Stimulated activated CD4-positive, alpha-beta T cell treated with anti-CD3 and anti-CD28 coated beads, Interleukin-4, amount 100 ng/mL, for 1 hour (primary cell): ENCODE measurements around the gene NCAM1.

Experiments used
- DNase-seq: peaks from one replicate; pipeline ENCODE4 v3.0.0-alpha.2; 2020

NCAM1 gene

DNA sequence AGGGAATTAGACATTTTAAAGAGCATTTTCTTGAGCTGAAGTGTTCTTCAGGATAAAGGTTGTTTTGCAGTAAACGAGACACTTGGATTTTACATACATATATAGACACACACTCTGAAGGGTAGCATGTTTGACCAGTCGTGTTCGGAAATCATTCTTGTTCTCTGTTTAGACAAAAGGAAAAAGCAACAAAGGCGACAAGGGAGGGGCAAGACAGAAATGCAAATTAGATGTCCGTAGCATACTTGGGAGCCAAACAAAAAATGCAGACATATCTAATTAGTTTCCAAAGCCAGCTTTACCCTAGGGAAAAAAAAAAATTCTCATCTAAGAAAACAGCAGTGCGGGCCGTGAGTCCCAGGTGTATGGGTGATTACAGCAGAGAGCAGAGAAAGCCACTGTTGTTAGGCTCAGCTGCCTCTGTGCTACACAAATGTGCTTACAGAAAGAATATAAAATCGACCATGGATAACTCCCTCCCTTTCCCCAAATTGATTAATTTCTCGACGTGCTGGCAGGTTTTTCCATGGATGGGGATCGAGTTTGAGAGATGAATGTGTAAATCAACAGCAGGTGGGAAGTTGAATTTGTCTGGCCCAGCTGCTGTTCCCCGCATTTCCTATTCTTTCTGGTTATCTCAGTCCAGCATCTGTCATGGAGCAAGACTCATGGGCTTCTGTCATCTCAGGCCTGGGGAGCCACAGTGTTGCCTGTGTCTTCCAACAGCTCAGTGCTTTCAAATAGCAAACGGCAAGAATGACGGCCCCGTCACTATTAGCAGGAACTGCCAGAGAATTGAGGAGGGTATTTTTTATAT, 176.7 kb downstream of the NCAM1 start:
- DNase-seq: no peak

GRCh38 chr11:113138731-113139130, 177.5 kb downstream of the NCAM1 start:
- DNase-seq: no peak

DNA sequence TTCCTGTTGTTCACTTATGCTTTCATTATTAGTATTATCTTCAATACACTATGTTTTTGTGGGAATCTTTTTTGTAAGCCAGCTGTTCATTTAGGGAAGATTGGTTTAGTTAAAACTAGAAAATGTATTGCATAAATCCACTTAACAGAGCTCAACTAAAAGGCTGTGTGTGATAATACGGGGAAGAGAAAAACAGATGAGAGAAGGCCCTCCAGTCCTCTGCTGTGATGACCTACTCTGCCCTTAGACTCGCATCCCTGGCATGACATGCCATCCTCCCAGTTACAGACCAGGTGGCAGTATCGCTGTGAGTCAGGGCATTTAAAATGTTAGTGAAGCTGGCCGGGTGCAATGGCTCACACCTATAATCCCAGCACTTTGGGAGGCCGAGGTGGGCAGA, 179.8 kb downstream of the NCAM1 start:
- DNase-seq: no peak

DNA sequence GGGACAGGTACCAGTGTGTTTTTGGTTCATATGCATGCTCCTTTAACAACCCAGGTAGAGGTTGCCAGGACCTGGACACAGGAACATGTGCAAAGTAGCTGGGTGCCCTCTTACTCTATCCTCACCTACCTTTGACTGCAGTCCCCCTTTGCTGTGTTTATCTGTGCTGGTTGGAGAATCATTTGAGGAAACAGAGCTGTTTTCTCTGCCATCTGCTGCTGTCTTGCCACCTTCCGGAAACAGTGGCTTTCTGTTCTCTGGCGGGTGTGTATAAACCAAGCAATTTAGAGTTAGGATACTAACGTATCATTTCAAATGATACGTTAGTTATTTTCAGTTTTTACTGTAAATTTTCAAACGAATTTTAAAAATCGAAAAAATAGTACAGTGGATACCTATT, 181.3 kb downstream of the NCAM1 start:
- DNase-seq: no peak

GRCh38 chr11:113147249-113147648, 186.0 kb downstream of the NCAM1 start:
- no peak for DNase-seq

- no peak for DNase-seq
Observed at GRCh38 chr11:113148076-113148475, 186.9 kb downstream of the NCAM1 start.

DNA sequence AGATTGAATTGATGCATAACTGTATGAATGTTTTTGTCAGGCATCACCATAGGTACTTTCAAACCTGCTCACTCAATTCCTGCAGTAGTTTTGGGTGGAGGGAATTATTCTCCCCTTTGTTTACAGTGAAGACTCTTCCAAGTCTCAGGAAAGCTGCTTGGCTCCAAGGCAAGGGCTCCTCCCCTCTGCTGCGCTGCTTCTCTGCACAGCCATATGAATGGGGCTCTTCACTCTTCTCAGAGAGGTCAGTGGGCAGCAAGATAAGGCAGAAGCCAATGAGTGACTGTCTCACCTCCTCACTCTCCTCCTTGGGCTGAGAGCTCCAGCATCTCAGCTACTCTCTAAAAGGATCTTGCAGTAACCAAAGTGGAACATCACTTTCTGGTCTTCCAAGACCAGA, 187.4 kb downstream of the NCAM1 start:
- no peak for DNase-seq

DNA sequence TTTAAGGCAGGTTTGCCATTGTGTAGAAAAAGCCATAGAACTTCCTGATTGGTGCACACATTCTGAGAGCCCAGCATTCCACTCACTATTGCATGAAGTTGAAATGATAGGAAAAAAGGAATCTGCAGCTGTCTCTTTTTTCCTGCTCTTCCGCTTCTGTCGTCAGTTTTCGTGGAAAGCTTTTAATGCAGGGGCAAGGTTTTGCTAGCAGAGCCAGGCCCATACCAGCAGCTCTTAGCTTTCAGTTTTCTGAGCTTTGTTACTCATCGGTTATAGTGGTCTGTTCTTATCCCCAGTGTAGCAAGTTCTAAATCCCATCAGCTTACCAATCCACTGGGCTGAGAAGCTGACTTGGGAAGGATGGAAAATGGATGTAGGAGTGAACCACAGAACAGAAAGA, 190.3 kb downstream of the NCAM1 start:
- DNase-seq: no peak

- no peak for DNase-seq
Observed at GRCh38 chr11:113152500-113152899, 191.3 kb downstream of the NCAM1 start.

- DNase-seq: no peak
Observed at GRCh38 chr11:113153847-113154246, 192.6 kb downstream of the NCAM1 start.

- no peak for DNase-seq
Observed at GRCh38 chr11:113159988-113160807, 199.0 kb downstream of the NCAM1 start.

- no peak for DNase-seq
Observed at GRCh38 chr11:113160808-113161124, 199.5 kb downstream of the NCAM1 start.

GRCh38 chr11:113161711-113162591, 200.7 kb downstream of the NCAM1 start:
- DNase-seq: no peak

- DNase-seq: no peak
Observed at GRCh38 chr11:113162592-113162962, 201.4 kb downstream of the NCAM1 start.

DNA sequence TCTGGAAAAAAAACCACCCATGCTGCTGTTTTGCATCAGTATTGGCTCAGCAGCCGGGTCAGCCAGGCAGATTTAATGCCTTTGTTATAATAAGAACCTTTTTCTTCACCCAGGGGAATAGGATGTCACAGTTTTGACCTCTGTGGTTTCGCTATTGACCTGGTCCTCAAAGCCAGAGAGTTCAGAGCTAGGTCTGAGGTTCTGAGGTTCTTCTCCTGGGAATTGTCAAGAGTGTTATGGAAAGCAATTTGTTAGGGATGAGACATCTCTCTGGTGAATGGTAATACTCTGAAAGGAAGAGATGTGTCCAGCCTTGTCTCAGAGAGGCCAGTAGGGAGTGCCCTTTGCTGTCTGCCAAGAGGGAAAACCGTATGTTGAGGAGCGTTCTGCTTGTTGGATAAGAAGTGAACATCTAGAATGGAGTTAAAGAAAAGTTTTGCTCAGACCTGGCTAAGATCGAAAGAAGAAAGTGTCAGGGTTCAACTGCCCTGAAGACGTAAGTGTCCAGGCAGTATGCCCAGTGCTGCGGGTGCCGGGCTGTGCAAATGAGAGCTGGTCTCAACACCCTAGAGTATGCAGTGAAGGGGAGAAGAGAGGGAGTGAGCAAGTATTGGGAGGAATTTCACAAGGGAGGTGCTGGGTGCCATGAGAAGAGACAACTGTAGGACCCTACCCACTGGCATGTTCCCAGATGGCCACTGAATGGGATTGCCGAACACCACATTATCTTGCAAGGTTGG, 202.2 kb downstream of the NCAM1 start:
- no peak for DNase-seq

- no peak for DNase-seq
Observed at GRCh38 chr11:113166280-113166679, 205.1 kb downstream of the NCAM1 start.

GRCh38 chr11:113167599-113167998, 206.4 kb downstream of the NCAM1 start:
- no peak for DNase-seq

DNA sequence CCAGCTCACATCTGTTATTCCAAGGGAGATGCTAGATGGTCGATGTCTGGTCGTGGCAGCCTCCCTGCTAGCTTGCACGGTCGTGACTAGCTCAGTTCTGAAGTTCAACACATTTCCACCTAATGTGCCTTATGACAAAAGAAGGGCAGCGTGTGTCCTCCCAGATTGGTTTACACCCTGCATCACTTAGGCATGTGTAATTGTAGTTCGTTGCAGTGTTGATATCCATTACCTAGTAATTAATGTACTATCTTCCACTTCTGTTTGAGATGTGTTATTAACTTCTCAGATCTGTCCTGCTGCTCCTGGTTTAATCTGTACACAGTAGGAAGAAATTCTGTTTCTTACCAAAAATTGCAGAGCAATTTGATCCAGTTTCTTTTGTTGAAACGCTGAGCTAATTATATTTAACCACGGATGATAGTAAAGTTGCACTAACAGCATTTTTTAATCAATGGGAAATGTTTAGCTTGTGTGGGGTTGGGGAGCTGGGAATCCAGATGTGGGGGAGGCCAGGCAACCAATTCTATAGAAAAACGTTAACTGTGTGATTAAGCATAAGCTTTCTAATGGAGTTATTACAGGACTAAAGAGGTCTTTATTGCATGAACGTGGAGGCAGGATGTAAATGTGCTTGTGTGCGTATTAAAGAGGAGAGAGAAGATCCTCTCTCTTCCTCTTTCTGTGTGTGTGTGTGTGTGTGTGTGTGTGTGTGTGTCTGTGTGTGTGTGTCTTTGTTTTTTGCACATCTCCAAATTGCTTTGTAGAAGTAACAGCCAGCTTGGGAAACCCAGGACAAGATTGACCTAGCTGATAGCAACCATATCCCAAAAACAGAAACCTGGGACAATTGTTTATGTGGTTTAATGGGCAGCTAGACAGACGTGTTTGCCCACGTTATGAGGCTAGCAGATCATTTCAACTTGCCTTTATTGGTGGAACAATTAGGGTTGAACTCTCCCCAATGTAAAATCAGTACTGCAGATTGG, 207.4 kb downstream of the NCAM1 start:
- no peak for DNase-seq

- no peak for DNase-seq
Observed at GRCh38 chr11:113172382-113172951, 211.2 kb downstream of the NCAM1 start.

GRCh38 chr11:113173126-113173525, 211.9 kb downstream of the NCAM1 start:
- no peak for DNase-seq

GRCh38 chr11:113174882-113175281, 213.7 kb downstream of the NCAM1 start:
- DNase-seq: no peak
